Measurements from ENCODE around the gene ARHGAP8. TPM values are rescaled to one million over a fixed set of nuclear protein-coding genes. Genes with fewer than 3 reads are reported as not detected.

ARHGAP8 gene
- total and polyA plus RNA-seq, 2 experiments from 2014 or later, result 62.8 to 64.9 TPM

- no peak for TF ChIP-seq EZH2phosphoT487 (IDR thresholded peaks at IDR 0.05; ENCODE audit: unreplicated experiment)
- no peak for TF ChIP-seq CREB1 (CRISPR knock-in tag; IDR thresholded peaks at IDR 0.05; ENCODE audit: low read depth)
- TF ChIP-seq ZNF462 (CRISPR knock-in tag; IDR thresholded peaks at IDR 0.05), result no peak
Observed at GRCh38 chr22:44712962-44713361, 39.4 kb upstream of the ARHGAP8 start (continued).

- Mint-ChIP-seq H3K9me3 (no peaks in the 10 kb centered on the region), H3K27ac (no peak overlapping the region), H3K4me3 (no peak overlapping the region), H3K27me3 (ENCODE audit: insufficient read depth, low read depth, poor library complexity) (peaks cover 4% of the 10 kb centered on the region), H3K4me1 (peaks cover 6% of the 10 kb centered on the region; the same call in 1 of the 3 replicates), H3K36me3 (ENCODE audit: low read depth) (no peaks in the 10 kb centered on the region)
- H3K27ac ChIP-seq (ENCODE audit: low read depth), result no peak overlapping the region
- no peak overlapping the region for H3K4me3 ChIP-seq
- H3K27me3 ChIP-seq (ENCODE audit: insufficient read depth), result no peaks in the 10 kb centered on the region
- ATAC-seq, result no peak
- H3K79me2 ChIP-seq (replicated peaks; ENCODE audit: insufficient read depth), result no peaks in the 10 kb centered on the region
- no peak for DNase-seq (ENCODE audit: low spot score)
- H3K36me3 ChIP-seq (ENCODE audit: insufficient read depth), result no peaks in the 10 kb centered on the region
- no peak overlapping the region for H2AFZ ChIP-seq
- H3K9me2 ChIP-seq (ENCODE audit: insufficient read depth), result no peaks in the 10 kb centered on the region
- H4K20me1 ChIP-seq (replicated peaks; ENCODE audit: insufficient read depth), result no peaks in the 10 kb centered on the region
- no peaks in the 10 kb centered on the region for H3K4me1 ChIP-seq (ENCODE audit: insufficient read depth)
- H3F3A ChIP-seq (replicated peaks; ENCODE audit: low read depth), result no peaks in the 10 kb centered on the region
- no peak overlapping the region for H3K4me2 ChIP-seq
- no peak for TF ChIP-seq JUNB (IDR thresholded peaks at IDR 0.05; ENCODE audit: unreplicated experiment)
- TF ChIP-seq ZNF462 (CRISPR knock-in tag; IDR thresholded peaks at IDR 0.05), result no peak
- TF ChIP-seq STAT1 (IDR thresholded peaks at IDR 0.05; ENCODE audit: unreplicated experiment), result no peak
- TF ChIP-seq POLR2AphosphoS5 (IDR thresholded peaks at IDR 0.05; ENCODE audit: low read depth), result no peak
- no peak for TF ChIP-seq ZNF331 (CRISPR knock-in tag; IDR thresholded peaks at IDR 0.05; ENCODE audit: low read depth)
- no peak for TF ChIP-seq EZH2phosphoT487 (IDR thresholded peaks at IDR 0.05; ENCODE audit: unreplicated experiment)
- TF ChIP-seq NANOG (IDR thresholded peaks at IDR 0.05; ENCODE audit: borderline replicate concordance), result no peak
- TF ChIP-seq CREB1 (CRISPR knock-in tag; IDR thresholded peaks at IDR 0.05; ENCODE audit: low read depth), result no peak
Observed at GRCh38 chr22:44714703-44715350, 37.5 kb upstream of the ARHGAP8 start.
